Kidney (tissue), 14 donors: ENCODE measurements around the gene TEDDM1. TPM values are rescaled to one million over a fixed set of nuclear protein-coding genes. Genes with fewer than 3 reads are reported as not detected.

Experiments
- DNase-seq, 5 donors: peaks; one replicate each; pipeline ENCODE4 v3.0.0-alpha.2; 2013 to 2020
- FAIRE-seq: peaks from 2 replicates; lab custom pipeline; 2012; peaks lifted over from hg19 to GRCh38; lab: Jason Lieb, UNC
- H3K27ac ChIP-seq, 2 donors: one replicate each; pipeline ENCODE4 v1.7.0; 2013; ENCODE audit warnings: low read depth in 2 of 2, low read length in 2 of 2, inconsistent platforms in 1 of 2
- H3K27me3 ChIP-seq: one replicate; pipeline ENCODE4 v1.7.1; 2013; ENCODE audit warnings: low read length, inconsistent platforms; ENCODE audit not compliant: control insufficient read depth, insufficient read depth
- H3K36me3 ChIP-seq, 3 donors: one replicate each; pipeline versions ENCODE4 v1.7.0 to v1.7.1; 2013; ENCODE audit warnings: low read length in 3 of 3, control low read depth in 1 of 3, inconsistent platforms in 1 of 3; ENCODE audit not compliant: insufficient read depth in 3 of 3, control insufficient read depth in 2 of 3
- H3K4me1 ChIP-seq, 3 donors: one replicate each; pipeline versions ENCODE4 v1.7.0 to v1.7.1; 2013; ENCODE audit warnings: low read length in 3 of 3, inconsistent platforms in 1 of 3, low read depth in 1 of 3; ENCODE audit not compliant: control insufficient read depth in 2 of 3, insufficient read depth in 2 of 3
- H3K4me3 ChIP-seq, 3 donors: one replicate each; pipeline versions ENCODE4 v1.7.0 to v1.8.1; 2013; ENCODE audit warnings: low read length in 3 of 3, control low read depth in 1 of 3, inconsistent platforms in 1 of 3
- H3K9ac ChIP-seq, 3 donors: one replicate each; pipeline versions ENCODE4 v1.7.0 to v1.7.1; 2013; ENCODE audit warnings: low read length in 3 of 3, control low read depth in 1 of 3, inconsistent platforms in 1 of 3
- H3K9me3 ChIP-seq, 3 donors: one replicate each; pipeline versions ENCODE4 v1.7.0 to v1.7.1; 2013; ENCODE audit warnings: low read length in 3 of 3, control low read depth in 1 of 3, inconsistent platforms in 1 of 3; ENCODE audit not compliant: control insufficient read depth in 2 of 3, insufficient read depth in 1 of 3
- intact Hi-C: fragments of 100-400 bp; cut with DNase I; formaldehyde crosslinking; loops from one replicate; pipeline ENCODE4 v1.11.1; 2022
- polyA plus RNA-seq: library from polyadenylated mRNA; stranded (reverse); fragments of 350-450 nt; fragmentation: Illumina TruSeq; extraction: RNeasy Lipid Tissue Mini Kit (QIAGEN cat#74804); gene quantifications from one replicate; pipeline ENCODE4 v1.2.3, GENCODE V29; 2014; ENCODE audit warnings: low read depth, low replicate concordance; ENCODE audit not compliant: insufficient read depth
- total RNA-seq: library from RNA; stranded (reverse); fragmentation: NEBNext Ultra II Directional; extraction: Animal tissue kit (Norgen Biotek cat#: 25700); gene quantifications from one replicate; pipeline ENCODE4 v1.2.1, GENCODE V29; 2021
- TF ChIP-seq, protein P1 (sequence below): IDR thresholded peaks from 3 replicates; pipeline ENCODE4 v1.5.1; 2012; ENCODE audit warnings: mild to moderate bottlenecking, moderate library complexity, borderline replicate concordance; ENCODE audit not compliant: insufficient read depth; ENCODE audit errors: extremely low read depth
- donor health status: control.
- donor health status: control.
- donor health status: control.
- donor health status: control.
- donor health status: control.
- donor health status: DM: yes; HTN: yes; CAD: no.
- donor health status: Normal renal cell carcinoma (clear cell type).

The TEDDM1 gene
- total and polyA plus RNA-seq, 2 donors from 2014 or later, result not detected

DNA sequence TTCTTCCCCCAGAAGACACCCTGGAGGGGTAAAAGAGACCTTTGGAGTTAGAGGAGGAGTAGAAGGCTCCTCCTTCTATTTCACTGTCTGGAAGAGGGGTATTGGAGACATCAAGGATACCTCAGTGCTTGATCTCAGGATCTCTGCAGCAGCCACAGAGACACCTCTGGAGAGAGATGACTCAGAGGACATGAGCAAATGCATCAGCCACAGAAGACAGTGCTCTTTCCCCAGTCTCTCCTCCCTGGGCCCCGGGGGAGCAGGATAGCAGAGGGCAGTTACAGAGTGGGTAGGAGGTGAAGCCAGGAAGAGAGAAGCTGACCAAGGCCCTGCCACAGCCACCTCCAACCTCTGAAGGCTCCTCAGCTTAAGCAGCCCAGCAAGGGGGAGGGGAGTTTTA lies 15.3 kb upstream of the TEDDM1 start:
- no peak for DNase-seq
- Histone ChIP-seq H3K27ac (no peak overlapping the region), H3K9ac (no peak overlapping the region), H3K9me3 (no peaks in the 10 kb centered on the region), H3K4me3 (no peak overlapping the region), H3K36me3 (no peaks in the 10 kb centered on the region), H3K27me3 (no peaks in the 10 kb centered on the region), H3K4me1 (no peaks in the 10 kb centered on the region)
- intact Hi-C loops, result no loop called here
- no peak for FAIRE-seq
- TF ChIP-seq, protein P1, sequence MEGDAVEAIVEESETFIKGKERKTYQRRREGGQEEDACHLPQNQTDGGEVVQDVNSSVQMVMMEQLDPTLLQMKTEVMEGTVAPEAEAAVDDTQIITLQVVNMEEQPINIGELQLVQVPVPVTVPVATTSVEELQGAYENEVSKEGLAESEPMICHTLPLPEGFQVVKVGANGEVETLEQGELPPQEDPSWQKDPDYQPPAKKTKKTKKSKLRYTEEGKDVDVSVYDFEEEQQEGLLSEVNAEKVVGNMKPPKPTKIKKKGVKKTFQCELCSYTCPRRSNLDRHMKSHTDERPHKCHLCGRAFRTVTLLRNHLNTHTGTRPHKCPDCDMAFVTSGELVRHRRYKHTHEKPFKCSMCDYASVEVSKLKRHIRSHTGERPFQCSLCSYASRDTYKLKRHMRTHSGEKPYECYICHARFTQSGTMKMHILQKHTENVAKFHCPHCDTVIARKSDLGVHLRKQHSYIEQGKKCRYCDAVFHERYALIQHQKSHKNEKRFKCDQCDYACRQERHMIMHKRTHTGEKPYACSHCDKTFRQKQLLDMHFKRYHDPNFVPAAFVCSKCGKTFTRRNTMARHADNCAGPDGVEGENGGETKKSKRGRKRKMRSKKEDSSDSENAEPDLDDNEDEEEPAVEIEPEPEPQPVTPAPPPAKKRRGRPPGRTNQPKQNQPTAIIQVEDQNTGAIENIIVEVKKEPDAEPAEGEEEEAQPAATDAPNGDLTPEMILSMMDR, result no peak

DNA sequence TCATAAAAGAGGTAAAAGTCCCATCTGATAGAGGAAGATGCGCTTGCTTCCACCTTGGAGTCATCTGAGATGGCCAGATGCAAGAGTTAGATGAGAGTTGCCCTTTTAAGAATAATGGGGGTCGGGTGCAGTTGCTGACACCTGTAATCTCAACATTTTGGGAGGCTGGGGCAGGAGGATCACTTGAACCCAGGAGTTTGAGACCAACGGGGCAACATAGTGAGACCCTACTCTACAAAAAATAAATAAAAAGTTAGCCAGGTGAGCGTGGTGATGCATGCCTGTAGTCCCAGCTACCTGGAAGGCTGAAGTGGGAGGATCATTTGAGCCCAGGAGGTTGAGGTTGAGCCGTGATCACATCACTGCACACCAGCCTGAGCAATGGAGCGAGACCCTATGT lies 13.5 kb upstream of the TEDDM1 start:
- no peak for FAIRE-seq
- TF ChIP-seq, protein P1, result no peak

DNA sequence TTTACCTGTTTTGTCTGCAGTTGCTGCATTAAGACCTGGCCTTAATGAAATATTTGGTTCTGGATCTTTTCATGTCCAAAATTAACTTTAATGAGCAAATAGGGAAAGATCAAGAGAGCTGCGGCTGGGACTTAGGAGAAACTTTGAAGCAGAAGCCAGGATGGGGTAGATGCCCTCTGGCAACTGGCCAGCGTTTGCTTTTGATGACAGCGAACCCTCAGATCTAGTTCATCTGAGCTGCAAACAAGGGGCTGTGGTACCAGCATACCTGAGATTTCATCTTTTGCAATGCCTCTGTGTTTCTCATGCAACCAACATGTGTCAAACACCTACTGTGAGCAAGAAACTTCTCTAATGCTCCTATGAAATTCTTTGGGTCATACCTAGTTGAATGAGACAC lies 13.0 kb upstream of the TEDDM1 start:
- no peak overlapping the region for H3K4me3 ChIP-seq
- H3K27me3 ChIP-seq, result no peaks in the 10 kb centered on the region
- H3K9ac ChIP-seq, result no peak overlapping the region
- H3K36me3 ChIP-seq, result no peaks in the 10 kb centered on the region
- TF ChIP-seq, protein P1, result no peak
- H3K4me1 ChIP-seq, result no peaks in the 10 kb centered on the region
- no peaks in the 10 kb centered on the region for H3K9me3 ChIP-seq
- no peak for FAIRE-seq
- H3K27ac ChIP-seq, result no peak overlapping the region
- no peak for DNase-seq
- intact Hi-C loops, result no loop called here

More for the DNA sequence above, 13.5 kb upstream of the TEDDM1 start:
- Histone ChIP-seq H3K36me3 (no peaks in the 10 kb centered on the region), H3K9me3 (no peaks in the 10 kb centered on the region), H3K9ac (no peak overlapping the region), H3K27me3 (no peaks in the 10 kb centered on the region), H3K27ac (no peak overlapping the region), H3K4me1 (no peaks in the 10 kb centered on the region), H3K4me3 (no peak overlapping the region)
- intact Hi-C loops, result no loop called here
- DNase-seq, result no peak

DNA sequence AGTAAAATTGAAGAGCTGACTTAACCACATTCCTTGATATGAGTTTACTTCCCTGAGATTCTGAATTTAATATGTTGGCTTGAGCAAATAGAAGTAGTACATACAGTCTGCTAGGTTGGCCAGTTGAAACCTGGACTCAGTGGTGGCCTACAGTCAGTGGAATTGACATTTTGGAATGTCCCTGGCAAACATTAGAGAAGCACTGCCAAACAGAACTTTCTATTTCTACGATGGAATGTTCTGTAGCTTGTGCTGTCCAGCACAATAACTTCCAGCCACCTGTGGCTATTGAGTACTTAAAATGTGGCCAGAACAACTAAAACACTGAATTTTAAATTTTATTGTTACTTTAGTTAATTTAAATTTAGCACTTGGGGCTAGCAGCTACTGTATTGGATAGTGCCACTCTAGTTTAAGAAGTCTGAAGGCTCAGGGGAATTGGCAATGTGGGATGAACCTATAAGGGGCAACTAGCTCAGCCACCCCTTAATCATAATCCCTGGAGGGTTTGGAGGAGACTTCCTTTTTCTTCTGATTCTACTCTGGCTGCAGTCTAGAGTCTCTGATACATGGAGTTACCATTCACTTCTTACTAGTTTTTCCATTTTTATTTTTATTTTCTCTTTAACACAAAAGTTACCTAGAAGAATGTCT lies 10.3 kb upstream of the TEDDM1 start:
- intact Hi-C loops, result no loop called here
- TF ChIP-seq, protein P1, result no peak
- no peak for FAIRE-seq

More for the DNA sequence above, 10.3 kb upstream of the TEDDM1 start:
- Histone ChIP-seq H3K4me3 (no peak overlapping the region), H3K4me1 (no peaks in the 10 kb centered on the region), H3K9ac (no peak overlapping the region), H3K27me3 (no peaks in the 10 kb centered on the region), H3K27ac (no peak overlapping the region), H3K36me3 (no peaks in the 10 kb centered on the region), H3K9me3 (no peaks in the 10 kb centered on the region)
- no peak for DNase-seq
